HG03558 (cell line): ENCODE measurements around the gene PRKCH.

Experiments
- ATAC-seq: cut with Tn5 transposase; IDR thresholded peaks from one replicate; pipeline ENCODE4 v1.9.1; 2021; ENCODE audit warnings: moderate number of reproducible peaks; ENCODE audit not compliant: unreplicated experiment; ENCODE audit errors: extremely low read depth

The PRKCH gene

GRCh38 chr14:61502459-61503093, 181.2 kb downstream of the PRKCH start:
- ATAC-seq = no peak

DNA sequence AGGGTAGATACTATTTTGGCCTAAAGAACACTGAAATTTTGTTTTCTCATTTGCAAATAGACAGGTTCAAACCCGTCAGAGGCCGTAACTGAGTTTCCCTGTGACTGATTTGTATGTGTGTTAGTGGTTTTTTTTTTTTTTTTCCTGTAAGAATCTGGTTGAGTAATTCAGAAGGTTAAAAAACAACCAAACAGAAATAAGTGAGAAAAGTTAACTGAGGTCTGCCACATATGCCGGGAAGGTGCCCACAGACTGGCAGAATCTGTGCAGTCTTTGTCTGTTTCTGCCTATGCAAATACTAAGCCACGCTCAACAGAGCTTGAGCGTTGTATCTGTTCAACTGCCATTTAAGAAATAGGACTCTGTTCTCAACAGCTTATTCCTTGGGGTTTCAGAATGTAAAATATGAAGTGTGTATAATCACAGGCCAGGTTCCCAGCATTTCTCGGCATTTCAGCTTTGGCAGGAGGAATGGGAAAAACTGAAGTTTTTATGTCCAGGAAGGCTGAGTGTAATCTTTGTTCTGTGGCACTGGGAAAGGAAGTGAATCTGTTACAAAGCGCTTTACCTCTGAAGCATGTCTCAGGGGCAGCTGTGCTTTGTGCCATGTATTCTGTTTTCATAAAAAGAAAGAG, 181.9 kb downstream of the PRKCH start:
- peak; percentile 83 for ATAC-seq

GRCh38 chr14:61504901-61505300, 183.5 kb downstream of the PRKCH start:
- no peak for ATAC-seq

GRCh38 chr14:61505815-61506809, 184.7 kb downstream of the PRKCH start:
- no peak for ATAC-seq

GRCh38 chr14:61508526-61508925, 187.1 kb downstream of the PRKCH start:
- no peak for ATAC-seq

DNA sequence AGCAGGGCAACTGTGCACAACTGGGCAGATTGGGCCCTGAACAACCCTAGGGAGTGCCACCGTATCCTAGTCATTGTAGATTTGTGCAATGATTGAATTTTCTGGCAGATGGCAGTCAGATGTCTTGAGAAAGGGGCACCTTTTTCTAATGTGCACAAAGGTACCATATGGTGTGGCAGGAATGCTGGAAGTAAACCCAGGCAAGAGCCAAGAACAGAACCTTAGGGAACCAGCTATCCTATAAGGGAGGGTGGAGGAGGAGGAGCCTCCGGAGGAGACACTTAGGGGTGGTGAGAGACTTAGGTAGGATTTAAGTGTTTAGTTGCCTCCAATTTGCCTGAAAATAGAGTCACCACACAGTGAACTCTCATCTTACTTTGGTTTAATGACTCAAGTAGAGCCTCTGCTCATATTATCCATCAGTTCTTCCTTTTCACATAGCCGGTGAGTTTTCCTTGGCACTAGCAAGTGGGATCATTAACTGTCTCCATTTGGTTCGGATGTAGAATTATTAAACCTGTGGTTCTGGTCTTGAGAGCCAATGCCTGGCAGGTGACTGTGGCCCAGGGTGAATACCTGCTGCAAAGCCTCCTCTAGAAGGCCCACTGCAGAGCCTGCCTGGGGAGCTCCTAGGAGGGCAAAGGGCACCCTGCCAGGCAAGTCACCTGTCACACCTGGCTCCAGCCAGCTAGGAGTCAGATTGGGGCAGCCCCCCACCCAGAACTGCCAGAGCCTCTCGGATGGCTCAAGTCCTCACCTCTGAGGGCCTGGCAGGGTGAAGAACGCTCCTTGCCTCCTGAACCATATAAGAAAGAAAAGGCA, 189.6 kb downstream of the PRKCH start:
- ATAC-seq = no peak

- no peak for ATAC-seq
These were observed 190.2 kb downstream of the PRKCH start for GRCh38 chr14:61511558-61511948.

DNA sequence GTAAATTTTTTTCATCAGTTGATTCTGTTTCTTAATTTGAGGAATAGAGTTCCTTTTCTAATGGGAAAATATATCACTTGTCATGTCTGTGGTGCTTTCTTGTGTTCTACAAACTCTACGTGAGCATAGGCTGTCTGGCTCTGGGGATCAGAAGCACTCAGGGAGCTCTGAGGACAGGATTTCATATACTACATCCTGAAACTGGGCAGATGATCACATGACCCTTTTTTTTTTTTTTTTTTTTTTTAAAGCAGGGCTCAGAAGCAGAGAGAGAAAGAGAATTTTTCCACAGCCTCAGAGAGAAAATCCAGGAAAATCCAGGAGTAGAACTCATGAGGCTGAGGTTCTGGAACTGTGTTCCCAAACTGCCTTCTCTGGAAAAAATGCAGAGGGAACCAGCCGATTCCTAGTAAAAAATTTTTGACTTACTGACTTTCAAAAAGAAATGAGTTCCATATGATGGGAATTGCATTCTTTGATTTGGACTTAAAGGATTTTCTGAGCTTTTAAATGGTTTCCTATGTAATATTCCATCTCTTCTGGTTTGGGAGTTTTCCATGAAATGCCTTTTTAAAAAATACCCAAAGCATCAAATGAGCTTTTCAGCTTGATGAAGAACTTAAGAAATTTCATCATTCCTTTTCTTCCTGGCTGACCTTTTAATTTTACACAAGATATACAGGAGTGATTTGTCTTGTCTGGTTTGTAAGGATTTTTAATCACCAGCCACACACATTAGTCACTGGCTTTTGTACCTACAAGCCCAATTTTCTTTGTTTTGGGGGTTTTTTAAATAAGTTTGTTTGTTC, 190.9 kb downstream of the PRKCH start:
- ATAC-seq = no peak

DNA sequence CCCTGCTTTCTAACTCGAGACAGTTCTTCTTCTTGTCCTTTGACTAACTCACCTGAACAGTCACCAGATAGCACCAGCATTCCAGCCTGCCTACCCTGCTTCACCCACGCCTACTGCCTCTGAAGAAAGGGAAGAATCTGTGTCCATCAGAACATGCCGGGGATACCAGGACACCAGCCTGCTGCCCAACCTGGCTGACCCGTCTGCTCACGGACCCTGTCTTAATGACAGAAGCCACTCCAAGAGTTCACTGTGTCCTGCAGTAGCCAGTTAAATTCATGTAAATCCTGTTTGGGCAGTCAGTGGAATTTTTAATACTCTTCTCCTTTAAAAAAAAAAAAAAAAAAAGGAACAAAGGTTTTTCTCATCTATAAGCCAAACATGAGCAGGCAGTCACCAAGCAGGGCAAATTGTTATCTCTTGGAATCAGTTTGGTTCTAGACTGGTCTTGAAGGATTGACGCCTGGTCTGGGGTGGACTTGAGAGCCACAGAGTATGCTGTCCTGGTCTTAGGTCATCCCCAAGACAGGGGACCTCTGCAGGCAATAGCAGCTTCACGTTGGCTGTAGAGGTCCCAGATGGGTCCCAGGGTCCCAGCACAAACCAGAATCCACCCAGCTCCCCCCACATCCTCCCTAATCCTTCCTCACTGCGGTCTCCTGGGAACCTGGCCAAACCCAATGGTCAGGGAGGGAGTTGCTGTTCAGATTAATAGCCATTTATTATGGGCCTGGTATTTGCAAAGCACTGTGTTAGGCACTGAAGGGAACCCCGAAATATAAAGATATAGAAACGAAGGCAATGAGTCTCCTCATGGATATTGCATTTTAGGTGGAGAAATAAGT, 192.8 kb downstream of the PRKCH start:
- ATAC-seq = no peak

- no peak for ATAC-seq
These were observed 193.5 kb downstream of the PRKCH start for GRCh38 chr14:61514927-61515326.

- ATAC-seq = no peak
These were observed 194.2 kb downstream of the PRKCH start for GRCh38 chr14:61515436-61516117.

- ATAC-seq = no peak
These were observed 194.9 kb downstream of the PRKCH start for GRCh38 chr14:61516118-61516743.

- ATAC-seq = no peak
These were observed 195.7 kb downstream of the PRKCH start for GRCh38 chr14:61516964-61517653.

DNA sequence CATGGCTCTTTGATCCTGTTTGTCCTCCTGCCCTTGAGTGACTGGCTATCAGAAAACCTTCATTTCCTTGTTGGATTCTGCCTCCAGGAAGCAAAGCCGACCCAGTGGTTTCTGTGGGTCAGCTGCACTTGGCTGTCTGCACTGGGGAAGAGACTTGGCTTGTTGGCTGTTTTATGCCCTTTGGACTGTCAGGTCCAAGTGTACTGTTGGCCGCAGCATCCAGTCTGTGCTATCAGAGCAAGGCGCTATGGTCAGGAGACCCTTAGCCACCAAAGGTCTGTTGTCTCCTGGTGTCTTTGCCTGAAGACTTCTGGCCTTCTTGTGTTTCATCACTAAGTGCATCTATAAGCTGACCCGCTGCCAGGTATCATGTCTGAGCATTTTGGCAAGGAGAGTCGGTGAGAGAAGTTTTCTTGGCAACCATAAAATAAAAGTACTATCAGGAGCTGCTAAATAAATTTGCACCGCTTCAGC, 196.6 kb downstream of the PRKCH start:
- ATAC-seq = no peak

- no peak for ATAC-seq
These were observed 197.0 kb downstream of the PRKCH start for GRCh38 chr14:61518403-61518802.

GRCh38 chr14:61519106-61519505, 197.7 kb downstream of the PRKCH start:
- ATAC-seq = no peak

DNA sequence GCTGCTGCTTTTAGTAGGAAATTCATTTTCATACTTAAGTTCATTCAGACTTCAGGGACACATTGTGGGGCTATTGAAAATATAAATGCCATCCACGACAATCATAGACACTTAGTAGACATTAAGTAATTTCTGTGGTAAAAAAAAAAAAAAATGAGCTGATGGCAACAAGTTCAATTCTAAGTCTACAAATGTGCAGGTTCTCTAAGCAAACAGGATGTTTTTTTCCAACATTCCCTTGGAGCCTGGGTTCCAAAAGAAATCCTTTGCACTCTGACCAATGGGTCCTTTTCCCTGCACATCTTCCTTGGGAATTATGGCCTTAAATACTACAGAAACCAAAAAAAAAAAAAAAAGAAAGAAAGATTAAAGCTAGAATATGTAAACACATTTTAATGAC, 198.4 kb downstream of the PRKCH start:
- no peak for ATAC-seq
